ENCODE measurements around the gene GALNT18. TPM values are rescaled to one million over a fixed set of nuclear protein-coding genes. Genes with fewer than 3 reads are reported as not detected.

Gene GALNT18
- total and polyA plus RNA-seq, 2 of the 4 experiments (the other 2 are of a cell fraction) = 9.5 to 11.3 TPM

GRCh38 chr11:11414996-11415395 is 206.8 kb downstream of the GALNT18 start:
- Histone ChIP-seq H4K91ac (ENCODE audit: insufficient read depth, low read depth, low read length) (no peak overlapping the region), H3K18ac (ENCODE audit: low read depth, low read length) (no peak overlapping the region), H3K27ac (ENCODE audit: insufficient read depth, low read length) (no peak overlapping the region), H2AK9ac (replicated peaks; ENCODE audit: low read depth, low read length, poor library complexity) (no peak overlapping the region), H3K9me3 (ENCODE audit: control insufficient read depth, insufficient read depth, low read length) (no peaks in the 10 kb centered on the region), H3K79me1 (ENCODE audit: low read depth in 1 of 2, low read length in 2 of 2) (no peaks in the 10 kb centered on the region), H2AK5ac (ENCODE audit: low read depth, low read length) (no peak overlapping the region), H2BK20ac (ENCODE audit: low read depth, low read length) (no peak overlapping the region), H3K27me3 (ENCODE audit: control insufficient read depth, insufficient read depth, low read length) (no peaks in the 10 kb centered on the region; the same call in 1 of the 2 replicates), H3K4ac (ENCODE audit: low read depth, low read length) (no peak overlapping the region), H3K23ac (ENCODE audit: low read depth, low read length) (no peak overlapping the region), H3K4me2 (ENCODE audit: low read depth, low read length) (no peak overlapping the region), H2AFZ (replicated peaks; ENCODE audit: low read length, poor library complexity) (no peak overlapping the region), H3K56ac (ENCODE audit: extremely low read depth, insufficient read depth, low read length) (no peak overlapping the region), H3K9ac (ENCODE audit: low read depth, low read length) (no peak overlapping the region), H4K5ac (ENCODE audit: low read depth, low read length) (no peak overlapping the region), H2BK15ac (ENCODE audit: low read depth, low read length) (no peak overlapping the region), H3K4me3 (ENCODE audit: insufficient read depth, low read depth, low read length) (no peak overlapping the region), H2BK5ac (ENCODE audit: low read depth, low read length, poor library complexity, severe bottlenecking) (no peak overlapping the region), H4K8ac (ENCODE audit: low read depth in 2 of 2, low read length in 2 of 2) (no peak overlapping the region), H3K36me3 (ENCODE audit: control insufficient read depth, insufficient read depth, low read length) (no peaks in the 10 kb centered on the region), H4K20me1 (ENCODE audit: insufficient read depth, low read length) (no peaks in the 10 kb centered on the region), H3K14ac (replicated peaks; ENCODE audit: low read depth, low read length) (no peak overlapping the region), H3K4me1 (ENCODE audit: control insufficient read depth, insufficient read depth, low read length) (peaks cover 4% of the 10 kb centered on the region; the same call in 1 of the 2 replicates), H3K9me1 (ENCODE audit: insufficient read depth, low read length) (no peaks in the 10 kb centered on the region), H2BK120ac (ENCODE audit: low read depth, low read length) (no peak overlapping the region)
- ChIA-PET CTCF (no interaction called here), POLR2A (ENCODE audit: unreplicated experiment) (no interaction called here)
- ATAC-seq (ENCODE audit: low read depth) (no peak), DNase-seq (no peak)
- intact Hi-C loops (cut with micrococcal nuclease) = no loop called here
- no TSS peak for BruUV-seq (replicated peaks)
- 100% methylated on average over 1 of the region's 7 CpGs; no CpG with 5 or more reads in 1 of the 2 experiments for WGBS, 2 experiments (ENCODE audit: extremely low coverage in 2 of 2, insufficient read length in 1 of 2)
- in situ Hi-C loops (cut with MboI; ENCODE audit: low sequenced_read_pairs) = no loop called here
- dilution Hi-C loops (cut with HindIII; ENCODE audit: low sequenced_read_pairs, unreplicated experiment) = no loop called here
- TF ChIP-seq MXI1 (IDR thresholded peaks at IDR 0.05; ENCODE audit: borderline replicate concordance, low read depth, low read length) = no peak
- no peak for TF ChIP-seq BHLHE40 (IDR thresholded peaks at IDR 0.05; ENCODE audit: low read depth, low read length)
- TF ChIP-seq MAZ (IDR thresholded peaks at IDR 0.05; ENCODE audit: borderline replicate concordance, low read depth, low read length) = no peak

All from IMR-90 (cell line).